Bone marrow (tissue), 2 donors: ENCODE measurements around the gene STXBP3.

Experiments
- DNase-seq, 2 donors: peaks; one replicate each; lab custom pipeline; 2025; lab: John Stamatoyannopoulos, UW

The STXBP3 gene

GRCh38 chr1:108843390-108844137 lies 97.1 kb downstream of the STXBP3 start:
- DNase-seq: no peak

GRCh38 chr1:108845446-108845845 lies 99.0 kb downstream of the STXBP3 start:
- DNase-seq: no peak

GRCh38 chr1:108845991-108846390 lies 99.5 kb downstream of the STXBP3 start:
- DNase-seq: no peak

GRCh38 chr1:108847494-108847893 lies 101.0 kb downstream of the STXBP3 start:
- DNase-seq: no peak

- DNase-seq: peak in 1 of 2 donors; percentile 35
Observed at GRCh38 chr1:108848806-108849205, 102.3 kb downstream of the STXBP3 start.

GRCh38 chr1:108850929-108851328 lies 104.5 kb downstream of the STXBP3 start:
- DNase-seq: no peak

GRCh38 chr1:108851567-108851966 lies 105.1 kb downstream of the STXBP3 start:
- DNase-seq: no peak

GRCh38 chr1:108852221-108852975 lies 105.9 kb downstream of the STXBP3 start:
- DNase-seq: peak in 1 of 2 donors; percentile 27

- DNase-seq: no peak
Observed at GRCh38 chr1:108854221-108855019, 107.9 kb downstream of the STXBP3 start.

- no peak for DNase-seq
Observed at GRCh38 chr1:108856994-108857393, 110.5 kb downstream of the STXBP3 start, which contains the start of gene AKNAD1. TSS of gene AKNAD1 (minus strand) at chr1:108857094. CDS start at chr1:108852664, 4,430 bp downstream.

- no peak for DNase-seq
Observed at GRCh38 chr1:108858230-108858950, 111.9 kb downstream of the STXBP3 start.
